Neural crest cell (in vitro differentiated cells): ENCODE data around the gene NINL. TPM values are rescaled to one million over a fixed set of nuclear protein-coding genes. Genes with fewer than 3 reads are reported as not detected.

Source experiments
- DNase-seq: peaks from one replicate; pipeline ENCODE4 v3.0.0; 2021; ENCODE audit warnings: low read depth, mixed read lengths, low spot score
- H3K27ac Mint-ChIP-seq: one replicate; pipeline ENCODE4 v1.8.0; 2021; ENCODE audit warnings: mild to moderate bottlenecking, mixed read lengths; ENCODE audit not compliant: unreplicated experiment
- H3K27me3 Mint-ChIP-seq: 2 replicates; pipeline ENCODE4 v1.8.0; 2021; ENCODE audit warnings: low read depth, mild to moderate bottlenecking, mixed read lengths
- H3K36me3 Mint-ChIP-seq: 2 replicates; pipeline ENCODE4 v1.8.0; 2021; ENCODE audit warnings: low read depth, mild to moderate bottlenecking, mixed read lengths
- H3K4me1 Mint-ChIP-seq: 2 replicates; pipeline ENCODE4 v1.8.0; 2021; ENCODE audit warnings: mixed read lengths
- H3K4me3 Mint-ChIP-seq: one replicate; pipeline ENCODE4 v1.8.0; 2021; ENCODE audit warnings: mild to moderate bottlenecking, mixed read lengths
- H3K9me3 Mint-ChIP-seq: 2 replicates; pipeline ENCODE4 v1.8.0; 2021; ENCODE audit warnings: mixed read lengths
- CTCF ChIP-seq: fragments of 200-600 bp; sonication (generic); conservative IDR thresholded peaks from 2 replicates; pipeline ENCODE4 v1.5.0; 2021; ENCODE audit warnings: antibody characterized with exemption, mild to moderate bottlenecking
- total RNA-seq: library from RNA; stranded (reverse); gene quantifications from 2 replicates; pipeline ENCODE4 v1.2.1, GENCODE V29; 2021

NINL gene
- total RNA-seq, 1 donor from 2014 or later, result 44.0 TPM

GRCh38 chr20:25487306-25487705 is 98.0 kb downstream of the NINL start:
- Mint-ChIP-seq H3K9me3 (no peaks in the 10 kb centered on the region), H3K4me1 (no peaks in the 10 kb centered on the region), H3K4me3 (no peak overlapping the region), H3K27ac (no peak overlapping the region), H3K27me3 (no peaks in the 10 kb centered on the region), H3K36me3 (peaks cover 3% of the 10 kb centered on the region)
- no peak for TF ChIP-seq CTCF
- DNase-seq, result no peak

GRCh38 chr20:25486377-25486776 is 99.0 kb downstream of the NINL start:
- Mint-ChIP-seq H3K27me3 (no peaks in the 10 kb centered on the region), H3K27ac (peak overlapping the region; percentile 37), H3K4me1 (no peaks in the 10 kb centered on the region), H3K9me3 (no peaks in the 10 kb centered on the region), H3K4me3 (no peak overlapping the region), H3K36me3 (peaks cover 3% of the 10 kb centered on the region)
- no peak for TF ChIP-seq CTCF
- DNase-seq, result no peak

GRCh38 chr20:25485872-25486271 is 99.5 kb downstream of the NINL start:
- H3K27ac Mint-ChIP-seq, result no peak overlapping the region
- no peaks in the 10 kb centered on the region for H3K4me1 Mint-ChIP-seq
- no peaks in the 10 kb centered on the region for H3K27me3 Mint-ChIP-seq
- no peaks in the 10 kb centered on the region for H3K9me3 Mint-ChIP-seq
- no peak overlapping the region for H3K4me3 Mint-ChIP-seq
- TF ChIP-seq CTCF, result no peak
- H3K36me3 Mint-ChIP-seq, result peaks cover 3% of the 10 kb centered on the region
- DNase-seq, result no peak

- H3K27ac Mint-ChIP-seq, result no peak overlapping the region
- H3K4me1 Mint-ChIP-seq, result no peaks in the 10 kb centered on the region
- H3K36me3 Mint-ChIP-seq, result peaks cover 3% of the 10 kb centered on the region
Observed at GRCh38 chr20:25484911-25485511, 100.3 kb downstream of the NINL start.

GRCh38 chr20:25484224-25484846 is 101.0 kb downstream of the NINL start:
- Mint-ChIP-seq H3K4me1 (no peaks in the 10 kb centered on the region), H3K27ac (no peak overlapping the region), H3K36me3 (peaks cover 3% of the 10 kb centered on the region), H3K9me3 (no peaks in the 10 kb centered on the region), H3K27me3 (no peaks in the 10 kb centered on the region), H3K4me3 (no peak overlapping the region)
- no peak for DNase-seq
- TF ChIP-seq CTCF, result no peak

More at GRCh38 chr20:25484911-25485511, 100.3 kb downstream of the NINL start:
- no peaks in the 10 kb centered on the region for H3K27me3 Mint-ChIP-seq
- H3K4me3 Mint-ChIP-seq, result no peak overlapping the region
- no peaks in the 10 kb centered on the region for H3K9me3 Mint-ChIP-seq
- no peak for DNase-seq
- no peak for TF ChIP-seq CTCF
